Inflammatory macrophage treated with lipopolysaccharide for 1 hour (primary cell): Measurements from ENCODE around the gene OR2Z1.
"Not testable (repeated sequence)": the region's sequence is repeated elsewhere in the genome, so short reads cannot be mapped to it uniquely, and the experiment has no call there.

Experiments used
- DNase-seq, 2 donors: peaks; one replicate each; pipeline ENCODE4 v3.0.0-alpha.2; 2020 to 2022

The OR2Z1 gene

GRCh38 chr19:8703223-8703622 is 18.2 kb upstream of the OR2Z1 start:
- DNase-seq = no peak

- not testable (repeated sequence) for DNase-seq
Observed at GRCh38 chr19:8705304-8705703, 16.1 kb upstream of the OR2Z1 start.

GRCh38 chr19:8705742-8706141 is 15.7 kb upstream of the OR2Z1 start:
- no peak for DNase-seq

- DNase-seq = not testable (repeated sequence)
Observed at GRCh38 chr19:8710337-8710736, 11.1 kb upstream of the OR2Z1 start.

- no peak for DNase-seq
Observed at GRCh38 chr19:8722032-8722431, 598 bp downstream of the OR2Z1 start.

GRCh38 chr19:8724276-8724675 is 2.8 kb downstream of the OR2Z1 start:
- no peak for DNase-seq

GRCh38 chr19:8731428-8732169 is 10.2 kb downstream of the OR2Z1 start:
- no peak for DNase-seq

- DNase-seq = no peak
Observed at GRCh38 chr19:8738377-8738776, 16.9 kb downstream of the OR2Z1 start.

GRCh38 chr19:8739291-8740065 is 18.0 kb downstream of the OR2Z1 start:
- not testable (repeated sequence) for DNase-seq

GRCh38 chr19:8767257-8767656 is 45.8 kb downstream of the OR2Z1 start:
- not testable (repeated sequence) for DNase-seq

GRCh38 chr19:8769265-8769664 is 47.8 kb downstream of the OR2Z1 start:
- DNase-seq = not testable (repeated sequence)

GRCh38 chr19:8773587-8773986 is 52.2 kb downstream of the OR2Z1 start:
- not testable (repeated sequence) for DNase-seq
